Measurements from ENCODE around the gene MPP3. TPM values are rescaled to one million over a fixed set of nuclear protein-coding genes. Genes with fewer than 3 reads are reported as not detected.

MPP3 gene
- total RNA-seq, 1 experiment from 2014 or later = 6.9 TPM

DNA sequence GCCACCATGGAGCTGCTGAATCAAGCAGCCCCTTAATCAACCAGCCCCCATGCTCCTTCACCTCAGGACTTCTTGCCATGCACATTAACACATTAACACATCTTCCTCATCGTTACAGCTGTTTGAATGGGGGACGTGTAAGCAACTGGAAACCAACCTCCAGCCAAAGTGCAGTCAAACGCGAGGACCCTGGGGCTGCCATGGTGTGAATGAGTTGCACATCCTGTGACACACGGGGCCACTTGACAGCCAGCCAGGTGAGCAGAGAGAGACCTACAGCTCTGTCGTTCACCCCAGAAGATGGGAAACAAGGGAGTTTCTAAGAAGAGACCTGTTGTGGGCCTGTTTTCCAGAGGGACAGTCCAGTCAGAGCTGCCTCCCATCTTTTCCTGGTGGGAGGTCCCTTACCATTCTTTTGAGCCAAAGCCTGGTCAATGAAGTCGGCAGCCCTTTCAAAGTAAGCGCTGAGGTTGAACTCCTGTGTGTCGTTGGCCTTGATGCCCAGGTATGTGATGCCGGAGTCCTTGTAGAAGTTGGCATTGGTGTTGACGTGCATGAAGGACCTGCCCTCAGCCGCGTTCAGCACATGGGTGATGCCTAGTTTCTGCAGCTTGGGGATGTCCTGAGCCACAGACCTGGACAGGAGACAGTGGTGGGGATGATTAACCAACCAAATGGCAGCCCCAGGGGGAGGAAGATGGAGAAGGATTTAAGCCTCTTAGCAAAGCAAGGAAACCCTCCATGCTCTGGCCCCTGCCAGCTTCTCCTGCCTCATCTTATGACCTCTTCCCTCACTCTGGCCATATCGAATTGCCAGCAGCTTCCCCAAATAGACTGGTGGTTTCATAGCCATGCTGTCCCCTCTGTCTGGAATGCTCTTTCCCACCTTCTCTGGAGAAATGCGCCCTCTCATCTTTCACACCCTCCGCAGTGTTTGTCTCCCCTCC lies 58.4 kb downstream of the MPP3 start:
- no peak overlapping the region for H3K9ac ChIP-seq (ENCODE audit: extremely low read depth, insufficient read length, low read length)
- TF ChIP-seq, protein P1, sequence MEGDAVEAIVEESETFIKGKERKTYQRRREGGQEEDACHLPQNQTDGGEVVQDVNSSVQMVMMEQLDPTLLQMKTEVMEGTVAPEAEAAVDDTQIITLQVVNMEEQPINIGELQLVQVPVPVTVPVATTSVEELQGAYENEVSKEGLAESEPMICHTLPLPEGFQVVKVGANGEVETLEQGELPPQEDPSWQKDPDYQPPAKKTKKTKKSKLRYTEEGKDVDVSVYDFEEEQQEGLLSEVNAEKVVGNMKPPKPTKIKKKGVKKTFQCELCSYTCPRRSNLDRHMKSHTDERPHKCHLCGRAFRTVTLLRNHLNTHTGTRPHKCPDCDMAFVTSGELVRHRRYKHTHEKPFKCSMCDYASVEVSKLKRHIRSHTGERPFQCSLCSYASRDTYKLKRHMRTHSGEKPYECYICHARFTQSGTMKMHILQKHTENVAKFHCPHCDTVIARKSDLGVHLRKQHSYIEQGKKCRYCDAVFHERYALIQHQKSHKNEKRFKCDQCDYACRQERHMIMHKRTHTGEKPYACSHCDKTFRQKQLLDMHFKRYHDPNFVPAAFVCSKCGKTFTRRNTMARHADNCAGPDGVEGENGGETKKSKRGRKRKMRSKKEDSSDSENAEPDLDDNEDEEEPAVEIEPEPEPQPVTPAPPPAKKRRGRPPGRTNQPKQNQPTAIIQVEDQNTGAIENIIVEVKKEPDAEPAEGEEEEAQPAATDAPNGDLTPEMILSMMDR (conservative IDR thresholded peaks at IDR 0.05) = no peak
- no peaks in the 10 kb centered on the region for H3K79me2 ChIP-seq (ENCODE audit: insufficient read depth, low read length)
- no peak overlapping the region for H3K4ac ChIP-seq (ENCODE audit: low read depth, low read length)
- H3K4me1 Mint-ChIP-seq = peaks cover 3 to 4% of the 10 kb centered on the region in 2 experiments
- no peaks in the 10 kb centered on the region for H3K79me1 ChIP-seq (ENCODE audit: insufficient read depth, low read depth, low read length, poor library complexity, severe bottlenecking)
- H3K4me2 ChIP-seq (ENCODE audit: insufficient read depth, insufficient read length, low read length) = no peak overlapping the region
- no peak overlapping the region for H2AK5ac ChIP-seq (ENCODE audit: insufficient read length, low read length)
- no peak overlapping the region for H2BK20ac ChIP-seq (ENCODE audit: low read depth, low read length, poor library complexity, severe bottlenecking)
- no peak for DNase-seq
- H4K8ac ChIP-seq (replicated peaks; ENCODE audit: insufficient read length, low read depth, low read length) = no peak overlapping the region
- no peak overlapping the region for H4K91ac ChIP-seq (ENCODE audit: insufficient read length, low read depth, low read length)
- no peak overlapping the region for H3K14ac ChIP-seq (ENCODE audit: insufficient read depth, low read length)
- no peaks in the 10 kb centered on the region for H4K20me1 ChIP-seq (ENCODE audit: control insufficient read depth, insufficient read depth, insufficient read length)
- no CpG with 5 or more reads among the region's 16 CpGs for WGBS (ENCODE audit: extremely low coverage, insufficient read length, low lambda C conversion rate)
- H3K4me3 Mint-ChIP-seq = no peak overlapping the region
- H4K5ac ChIP-seq (ENCODE audit: insufficient read length, low read depth, low read length) = no peak overlapping the region
- H2BK5ac ChIP-seq (ENCODE audit: insufficient read length, low read length) = no peak overlapping the region
- H3T11ph ChIP-seq (ENCODE audit: low read length) = no peak overlapping the region
- no peaks in the 10 kb centered on the region for H3K27me3 ChIP-seq (ENCODE audit: insufficient read depth, low read length)
- no peaks in the 10 kb centered on the region for H3K9me3 ChIP-seq (ENCODE audit: control insufficient read depth, low read depth, low read length)
- H2BK15ac ChIP-seq (ENCODE audit: low read depth, low read length) = no peak overlapping the region
- H3K56ac ChIP-seq (ENCODE audit: insufficient read length, low read depth, low read length) = no peak overlapping the region
- no peak overlapping the region for H2AFZ ChIP-seq (ENCODE audit: low read length)
- H2BK12ac ChIP-seq (ENCODE audit: insufficient read length, low read depth, low read length) = no peak overlapping the region
- H3K23me2 ChIP-seq (ENCODE audit: insufficient read length, low read depth, low read length, poor library complexity, severe bottlenecking) = peaks cover 5% of the 10 kb centered on the region
- no peak overlapping the region for H3K27ac Mint-ChIP-seq
- H3K18ac ChIP-seq (ENCODE audit: insufficient read length, low read depth, low read length) = no peak overlapping the region
- H3K27me3 Mint-ChIP-seq (ENCODE audit: low read depth) = peaks cover 5% of the 10 kb centered on the region
- peaks cover 4 to 50% (median 43%) of the 10 kb centered on the region in 3 experiments for H3K36me3 Mint-ChIP-seq (ENCODE audit: insufficient read depth in 1 of 3, low read depth in 3 of 3)
- H2BK120ac ChIP-seq (ENCODE audit: low read depth, low read length, poor library complexity, severe bottlenecking) = no peak overlapping the region
- H3K27ac ChIP-seq (ENCODE audit: insufficient read length, low read depth, low read length) = no peak overlapping the region
- H3K9me3 Mint-ChIP-seq = no peaks in the 10 kb centered on the region
- H3K23ac ChIP-seq (ENCODE audit: insufficient read length, low read depth, low read length) = no peak overlapping the region
- H3K4me1 ChIP-seq (ENCODE audit: insufficient read depth, low read length) = no peaks in the 10 kb centered on the region

Measured in H9 (cell line).